Vagina (tissue), 2 donors: ENCODE measurements around the gene TNIK. TPM values are rescaled to one million over a fixed set of nuclear protein-coding genes. Genes with fewer than 3 reads are reported as not detected.

ENCODE experiments used
- DNase-seq, 2 donors: peaks; one replicate each; pipeline ENCODE4 v3.0.0-alpha.2; 2017; ENCODE audit errors: extremely low spot score in 2 of 2
- H3K27ac ChIP-seq: fragments of 200-600 bp; sonication (generic); one replicate; pipeline ENCODE4 v1.5.1; 2019
- H3K27me3 ChIP-seq: fragments of 200-600 bp; sonication (generic); one replicate; pipeline ENCODE4 v1.5.1; 2019
- H3K36me3 ChIP-seq, 2 donors: fragments of 200-600 bp; sonication (generic); one replicate each; pipeline ENCODE4 v1.5.1; 2017 to 2019
- H3K4me1 ChIP-seq: fragments of 200-600 bp; sonication (generic); one replicate; pipeline ENCODE4 v1.5.1; 2019
- H3K4me3 ChIP-seq, 2 donors: fragments of 200-600 bp; sonication (generic); 1 replicate in 1 of 2; 2 replicates in 1 of 2; pipeline ENCODE4 v1.5.1; 2016 to 2019
- H3K9me3 ChIP-seq: fragments of 200-600 bp; sonication (generic); one replicate; pipeline ENCODE4 v1.5.1; 2019
- POLR2A ChIP-seq, 2 donors: fragments of 450-650 bp; IDR thresholded peaks; one replicate each; pipeline ENCODE4 v1.6.1; 2017; ENCODE audit warnings: antibody characterized with exemption in 2 of 2, mild to moderate bottlenecking in 2 of 2, moderate library complexity in 2 of 2
- POLR2AphosphoS5 ChIP-seq, 2 donors: sonication (generic); formaldehyde crosslinking; IDR thresholded peaks; one replicate each; pipeline ENCODE4 v1.9.0; 2017; ENCODE audit warnings: antibody characterized with exemption in 2 of 2, mild to moderate bottlenecking in 2 of 2, low read depth in 1 of 2; ENCODE audit not compliant: insufficient read depth in 1 of 2
- intact Hi-C: fragments of 100-400 bp; cut with DNase I; formaldehyde crosslinking; loops from one replicate; pipeline ENCODE4 v1.15.1; 2023
- total RNA-seq: library from RNA; depleted of rRNA; stranded (reverse); fragments of >200 nt; gene quantifications from one replicate; pipeline ENCODE4 v1.2.3, GENCODE V29; 2016
- TF ChIP-seq, protein P1 (sequence below), 3 experiments: fragments of 450-650 bp in 2 of 3; fragments of 200-600 bp in 1 of 3; sonication (generic) in 1 of 3; IDR thresholded peaks; one replicate each; pipeline ENCODE4 v1.5.1; 2017 to 2019; ENCODE audit warnings: antibody characterized with exemption in 3 of 3, mild to moderate bottlenecking in 2 of 3, moderate library complexity in 2 of 3

TNIK gene
- total RNA-seq, 1 donor from 2014 or later: 5.9 TPM

DNA sequence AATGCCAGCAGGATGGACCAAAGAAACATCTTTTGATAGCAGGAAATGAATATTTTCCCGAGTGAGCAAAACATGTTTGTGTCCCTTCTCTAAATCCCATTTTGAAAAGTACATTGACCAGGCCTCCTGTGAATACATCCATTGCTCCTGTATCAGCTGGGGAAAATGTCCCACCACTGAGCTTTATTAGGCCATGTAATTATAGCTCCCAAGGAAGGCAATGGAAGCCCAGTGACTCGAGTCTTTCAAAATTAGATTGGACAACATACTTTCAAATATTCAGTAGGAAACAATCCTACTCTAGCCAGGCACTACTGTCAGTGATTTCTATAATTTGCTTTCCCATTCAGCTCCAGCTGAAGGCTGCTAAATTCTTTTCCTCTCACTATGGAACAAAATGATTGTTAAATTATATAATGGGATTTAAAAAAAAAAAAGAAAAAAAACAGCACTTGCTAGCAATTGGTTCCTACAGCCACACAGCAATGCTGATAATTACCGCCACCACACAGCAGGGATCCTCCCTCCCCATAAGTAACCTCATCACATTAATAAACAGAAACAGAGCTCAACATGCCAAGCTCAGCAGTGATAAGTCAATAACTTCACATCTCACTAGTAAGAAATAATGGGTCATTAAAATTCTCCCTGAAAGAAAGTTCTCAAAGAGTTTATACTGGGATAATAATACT is 261.3 kb downstream of the TNIK start:
- intact Hi-C loops: no loop called here
- TF ChIP-seq, protein P1, sequence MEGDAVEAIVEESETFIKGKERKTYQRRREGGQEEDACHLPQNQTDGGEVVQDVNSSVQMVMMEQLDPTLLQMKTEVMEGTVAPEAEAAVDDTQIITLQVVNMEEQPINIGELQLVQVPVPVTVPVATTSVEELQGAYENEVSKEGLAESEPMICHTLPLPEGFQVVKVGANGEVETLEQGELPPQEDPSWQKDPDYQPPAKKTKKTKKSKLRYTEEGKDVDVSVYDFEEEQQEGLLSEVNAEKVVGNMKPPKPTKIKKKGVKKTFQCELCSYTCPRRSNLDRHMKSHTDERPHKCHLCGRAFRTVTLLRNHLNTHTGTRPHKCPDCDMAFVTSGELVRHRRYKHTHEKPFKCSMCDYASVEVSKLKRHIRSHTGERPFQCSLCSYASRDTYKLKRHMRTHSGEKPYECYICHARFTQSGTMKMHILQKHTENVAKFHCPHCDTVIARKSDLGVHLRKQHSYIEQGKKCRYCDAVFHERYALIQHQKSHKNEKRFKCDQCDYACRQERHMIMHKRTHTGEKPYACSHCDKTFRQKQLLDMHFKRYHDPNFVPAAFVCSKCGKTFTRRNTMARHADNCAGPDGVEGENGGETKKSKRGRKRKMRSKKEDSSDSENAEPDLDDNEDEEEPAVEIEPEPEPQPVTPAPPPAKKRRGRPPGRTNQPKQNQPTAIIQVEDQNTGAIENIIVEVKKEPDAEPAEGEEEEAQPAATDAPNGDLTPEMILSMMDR (IDR thresholded peaks at IDR 0.05): no peak
- no peak for TF ChIP-seq POLR2A (IDR thresholded peaks at IDR 0.05)
- TF ChIP-seq POLR2AphosphoS5 (IDR thresholded peaks at IDR 0.05; ENCODE audit: insufficient read depth in 1 of 2, low read depth in 1 of 2): no peak
- no peak overlapping the region for H3K4me3 ChIP-seq
- no peak overlapping the region for H3K27ac ChIP-seq
- H3K9me3 ChIP-seq: no peaks in the 10 kb centered on the region
- no peak for DNase-seq
- no peaks in the 10 kb centered on the region for H3K27me3 ChIP-seq
- H3K4me1 ChIP-seq: no peaks in the 10 kb centered on the region
- H3K36me3 ChIP-seq: no peaks in the 10 kb centered on the region

DNA sequence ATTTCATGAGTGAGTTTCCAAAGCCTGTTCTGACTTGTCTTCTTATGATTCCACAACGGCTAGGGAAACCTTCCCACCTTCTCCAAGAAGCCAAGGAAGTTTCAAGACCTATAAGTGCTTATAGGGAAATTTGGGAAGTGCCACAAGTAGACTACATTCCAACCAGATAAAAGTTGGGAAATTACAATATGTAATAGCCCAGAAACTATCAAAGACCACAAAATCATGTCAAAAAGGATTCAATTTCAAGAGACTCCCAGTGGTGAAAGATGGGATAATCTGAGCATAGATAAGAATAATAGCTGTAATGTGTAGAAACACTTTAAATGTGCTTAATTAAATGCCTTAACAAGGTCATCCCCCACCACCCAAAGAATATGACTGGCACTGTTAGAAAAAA is 264.5 kb downstream of the TNIK start:
- H3K4me3 ChIP-seq: no peak overlapping the region
- intact Hi-C loops: no loop called here
- no peak overlapping the region for H3K27ac ChIP-seq
- no peaks in the 10 kb centered on the region for H3K27me3 ChIP-seq
- TF ChIP-seq POLR2A (IDR thresholded peaks at IDR 0.05): no peak
- no peak for TF ChIP-seq POLR2AphosphoS5 (IDR thresholded peaks at IDR 0.05; ENCODE audit: insufficient read depth in 1 of 2, low read depth in 1 of 2)
- TF ChIP-seq, protein P1 (IDR thresholded peaks at IDR 0.05): no peak
- H3K9me3 ChIP-seq: no peaks in the 10 kb centered on the region
- DNase-seq: no peak
- no peaks in the 10 kb centered on the region for H3K36me3 ChIP-seq
- H3K4me1 ChIP-seq: peaks cover 6% of the 10 kb centered on the region

GRCh38 chr3:171194965-171195364 is 265.2 kb downstream of the TNIK start:
- no peaks in the 10 kb centered on the region for H3K27me3 ChIP-seq
- no peak for TF ChIP-seq POLR2A (IDR thresholded peaks at IDR 0.05)
- TF ChIP-seq POLR2AphosphoS5 (IDR thresholded peaks at IDR 0.05; ENCODE audit: insufficient read depth in 1 of 2, low read depth in 1 of 2): no peak
- TF ChIP-seq, protein P1 (IDR thresholded peaks at IDR 0.05): no peak
- H3K9me3 ChIP-seq: no peaks in the 10 kb centered on the region
- H3K4me1 ChIP-seq: peaks cover 6% of the 10 kb centered on the region
- no peaks in the 10 kb centered on the region for H3K36me3 ChIP-seq
- intact Hi-C loops: no loop called here
- no peak for DNase-seq
- no peak overlapping the region for H3K27ac ChIP-seq
- H3K4me3 ChIP-seq: no peak overlapping the region

GRCh38 chr3:171193693-171194092 is 266.5 kb downstream of the TNIK start:
- Histone ChIP-seq H3K4me1 (peaks cover 6% of the 10 kb centered on the region), H3K36me3 (no peaks in the 10 kb centered on the region), H3K9me3 (no peaks in the 10 kb centered on the region), H3K4me3 (no peak overlapping the region), H3K27ac (no peak overlapping the region), H3K27me3 (no peaks in the 10 kb centered on the region)
- no peak for DNase-seq
- no peak for TF ChIP-seq POLR2AphosphoS5 (IDR thresholded peaks at IDR 0.05; ENCODE audit: insufficient read depth in 1 of 2, low read depth in 1 of 2)
- TF ChIP-seq, protein P1 (IDR thresholded peaks at IDR 0.05): no peak
- TF ChIP-seq POLR2A (IDR thresholded peaks at IDR 0.05): no peak
- intact Hi-C loops: no loop called here

- Histone ChIP-seq H3K4me3 (no peak overlapping the region), H3K27me3 (no peaks in the 10 kb centered on the region), H3K4me1 (peaks cover 6% of the 10 kb centered on the region), H3K27ac (no peak overlapping the region), H3K9me3 (no peaks in the 10 kb centered on the region), H3K36me3 (no peaks in the 10 kb centered on the region)
- intact Hi-C loops: no loop called here
- TF ChIP-seq POLR2AphosphoS5 (IDR thresholded peaks at IDR 0.05; ENCODE audit: insufficient read depth in 1 of 2, low read depth in 1 of 2): no peak
- TF ChIP-seq POLR2A (IDR thresholded peaks at IDR 0.05): no peak
- TF ChIP-seq, protein P1 (IDR thresholded peaks at IDR 0.05): no peak
- no peak for DNase-seq
These were observed 267.9 kb downstream of the TNIK start for GRCh38 chr3:171192176-171192854.
